ENCODE measurements around the gene UNKL.

Gene UNKL

DNA sequence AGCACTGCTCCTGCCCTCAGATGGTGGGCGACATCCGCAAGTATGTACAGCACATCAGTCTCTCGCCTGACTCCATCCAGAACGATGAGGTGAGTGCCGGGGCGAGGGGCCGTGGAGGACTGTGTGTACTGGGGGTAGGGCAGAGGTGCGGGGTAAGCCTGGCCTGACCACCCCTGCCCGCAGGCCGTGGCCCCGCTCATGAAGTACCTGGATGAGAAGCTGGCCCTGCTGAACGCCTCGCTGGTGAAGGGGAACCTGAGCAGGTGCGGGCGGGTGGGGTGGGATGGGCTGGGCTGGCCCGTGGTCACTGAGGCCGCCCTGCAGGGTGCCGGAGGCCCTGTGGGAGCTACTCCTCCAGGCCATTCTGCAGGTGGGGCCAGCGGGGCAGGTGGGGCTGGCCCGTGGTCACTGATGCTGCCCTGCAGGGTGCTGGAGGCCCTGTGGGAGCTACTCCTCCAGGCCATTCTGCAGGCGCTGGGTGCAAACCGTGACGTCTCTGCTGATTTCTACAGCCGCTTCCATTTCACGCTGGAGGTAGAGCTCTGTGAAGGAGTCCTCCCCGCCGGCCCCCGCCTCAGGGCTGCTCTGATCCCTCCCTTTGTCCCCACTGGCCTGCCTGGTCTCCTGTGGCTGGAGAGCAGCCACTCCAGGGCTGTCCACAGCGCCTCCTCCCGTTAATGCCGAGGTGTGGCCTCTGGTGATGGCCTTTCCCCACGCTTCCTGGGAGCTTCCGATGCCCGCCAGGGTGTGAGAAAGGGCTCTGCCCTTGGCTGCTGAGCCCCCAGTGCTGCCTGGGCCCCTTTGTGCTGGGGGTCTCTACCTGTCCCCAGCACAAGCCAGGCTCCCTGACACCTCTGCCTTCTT, 67.8 kb downstream of the UNKL start:
- DNase-seq (ENCODE audit: low read depth) = peak; percentile 16
- TF ChIP-seq MYC (IDR thresholded peaks at IDR 0.05; ENCODE audit: low read depth, low read length) (no peak), POLR2A (IDR thresholded peaks at IDR 0.05; ENCODE audit: extremely low read depth, insufficient read length) (no peak)
- TF ChIP-seq, protein P1, sequence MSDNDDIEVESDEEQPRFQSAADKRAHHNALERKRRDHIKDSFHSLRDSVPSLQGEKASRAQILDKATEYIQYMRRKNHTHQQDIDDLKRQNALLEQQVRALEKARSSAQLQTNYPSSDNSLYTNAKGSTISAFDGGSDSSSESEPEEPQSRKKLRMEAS (IDR thresholded peaks at IDR 0.05; ENCODE audit: low read depth, low read length) = no peak
- TF ChIP-seq, protein P2, sequence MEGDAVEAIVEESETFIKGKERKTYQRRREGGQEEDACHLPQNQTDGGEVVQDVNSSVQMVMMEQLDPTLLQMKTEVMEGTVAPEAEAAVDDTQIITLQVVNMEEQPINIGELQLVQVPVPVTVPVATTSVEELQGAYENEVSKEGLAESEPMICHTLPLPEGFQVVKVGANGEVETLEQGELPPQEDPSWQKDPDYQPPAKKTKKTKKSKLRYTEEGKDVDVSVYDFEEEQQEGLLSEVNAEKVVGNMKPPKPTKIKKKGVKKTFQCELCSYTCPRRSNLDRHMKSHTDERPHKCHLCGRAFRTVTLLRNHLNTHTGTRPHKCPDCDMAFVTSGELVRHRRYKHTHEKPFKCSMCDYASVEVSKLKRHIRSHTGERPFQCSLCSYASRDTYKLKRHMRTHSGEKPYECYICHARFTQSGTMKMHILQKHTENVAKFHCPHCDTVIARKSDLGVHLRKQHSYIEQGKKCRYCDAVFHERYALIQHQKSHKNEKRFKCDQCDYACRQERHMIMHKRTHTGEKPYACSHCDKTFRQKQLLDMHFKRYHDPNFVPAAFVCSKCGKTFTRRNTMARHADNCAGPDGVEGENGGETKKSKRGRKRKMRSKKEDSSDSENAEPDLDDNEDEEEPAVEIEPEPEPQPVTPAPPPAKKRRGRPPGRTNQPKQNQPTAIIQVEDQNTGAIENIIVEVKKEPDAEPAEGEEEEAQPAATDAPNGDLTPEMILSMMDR (IDR thresholded peaks at IDR 0.05; ENCODE audit: low read depth, low read length) = no peak
- no peak overlapping the region for H3K4me3 ChIP-seq (ENCODE audit: low read depth, low read length)

DNA sequence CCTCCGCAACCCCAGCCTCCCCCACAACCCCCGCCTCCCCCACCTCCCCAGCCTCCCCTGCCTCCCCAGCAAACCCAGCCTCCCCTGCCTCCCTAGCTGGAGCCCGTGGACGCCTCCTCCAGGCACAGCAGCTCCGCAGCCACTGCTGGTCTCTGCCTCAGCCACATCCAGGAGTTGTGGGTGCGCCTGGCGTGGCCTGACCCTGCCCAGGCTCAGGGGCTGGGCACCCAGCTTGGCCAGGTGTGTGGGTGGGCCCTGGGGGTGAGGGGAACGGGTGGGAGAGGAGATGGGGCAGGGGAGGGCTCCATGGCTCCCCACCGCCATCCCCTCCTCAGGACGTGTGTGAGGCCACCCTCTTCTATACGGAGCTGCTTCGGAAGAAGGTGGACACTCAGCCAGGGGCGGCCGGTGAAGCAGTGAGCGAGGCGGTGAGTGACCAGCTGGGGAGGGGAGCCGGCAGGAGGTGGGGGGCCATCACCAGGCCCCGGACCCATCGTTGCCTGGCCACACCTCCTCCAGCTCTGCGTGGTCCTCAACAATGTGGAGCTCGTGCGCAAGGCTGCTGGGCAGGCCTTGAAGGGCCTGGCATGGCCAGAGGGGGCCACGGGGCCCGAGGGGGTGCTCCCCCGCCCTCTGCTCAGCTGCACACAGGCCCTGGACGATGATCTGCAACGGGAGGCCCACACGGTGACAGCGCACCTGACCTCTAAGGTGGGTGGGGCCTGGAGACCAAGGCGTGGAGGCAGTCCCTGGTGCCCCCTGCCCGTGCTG, 68.7 kb downstream of the UNKL start:
- TF ChIP-seq, protein P2 (IDR thresholded peaks at IDR 0.05; ENCODE audit: low read depth, low read length) = no peak
- TF ChIP-seq, protein P1 (IDR thresholded peaks at IDR 0.05; ENCODE audit: low read depth, low read length) = no peak
- TF ChIP-seq MYC (IDR thresholded peaks at IDR 0.05; ENCODE audit: low read depth, low read length) (no peak), POLR2A (IDR thresholded peaks at IDR 0.05; ENCODE audit: extremely low read depth, insufficient read length) (no peak)
- DNase-seq (ENCODE audit: low read depth) = no peak
- no peak overlapping the region for H3K4me3 ChIP-seq (ENCODE audit: low read depth, low read length)

DNA sequence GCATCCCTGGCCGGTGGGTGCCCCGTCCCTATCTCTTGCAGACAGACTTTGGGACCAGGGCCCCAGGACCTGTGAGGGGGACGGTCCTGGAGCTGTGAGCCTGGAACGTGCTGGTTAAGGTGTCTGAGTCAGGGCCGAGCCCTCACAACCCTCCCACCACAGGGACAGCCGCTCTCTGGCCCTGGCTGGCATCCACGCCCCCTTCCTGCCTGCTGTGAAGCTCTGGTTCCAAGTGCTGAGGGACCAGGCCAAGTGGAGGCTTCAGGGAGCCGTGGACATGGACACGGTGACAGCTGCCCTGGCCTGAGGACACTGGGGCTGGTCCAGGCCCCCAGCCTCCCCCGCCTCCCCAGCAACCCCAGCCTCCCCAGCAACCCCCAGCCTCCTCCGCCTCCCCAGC, 69.4 kb downstream of the UNKL start:
- H3K4me3 ChIP-seq (ENCODE audit: low read depth, low read length) = no peak overlapping the region
- peak; percentile 31 for DNase-seq (ENCODE audit: low read depth)

DNA sequence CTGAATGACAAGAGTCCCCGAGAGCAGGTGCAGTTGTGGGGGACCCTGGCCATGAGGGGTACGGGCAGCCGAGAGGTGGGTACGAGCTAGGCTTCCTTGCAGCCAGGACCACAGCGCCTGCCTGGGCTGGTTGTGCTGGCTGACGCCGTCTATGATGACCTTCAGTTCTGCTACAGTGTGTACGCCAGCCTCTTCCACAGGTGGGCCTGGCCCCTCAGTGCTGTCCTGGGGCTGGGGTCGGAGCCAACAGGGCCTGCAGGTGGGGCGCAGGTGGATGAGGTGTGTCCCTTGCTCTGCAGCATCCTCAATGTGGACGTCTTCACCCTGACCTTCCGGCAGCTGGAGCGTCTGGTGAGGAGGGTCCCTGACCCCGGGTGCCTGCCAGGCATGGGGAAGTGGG, 70.0 kb downstream of the UNKL start:
- no peak overlapping the region for H3K4me3 ChIP-seq (ENCODE audit: low read depth, low read length)
- DNase-seq (ENCODE audit: low read depth) = no peak
- TF ChIP-seq POLR2A (IDR thresholded peaks at IDR 0.05; ENCODE audit: extremely low read depth, insufficient read length) = no peak
- no peak for TF ChIP-seq MYC (IDR thresholded peaks at IDR 0.05; ENCODE audit: low read depth, low read length)
- TF ChIP-seq, protein P1 (IDR thresholded peaks at IDR 0.05; ENCODE audit: low read depth, low read length) = no peak
- TF ChIP-seq, protein P2 (IDR thresholded peaks at IDR 0.05; ENCODE audit: low read depth, low read length) = no peak

More for the DNA sequence above, 69.4 kb downstream of the UNKL start:
- TF ChIP-seq MYC (IDR thresholded peaks at IDR 0.05; ENCODE audit: low read depth, low read length) (no peak), POLR2A (IDR thresholded peaks at IDR 0.05; ENCODE audit: extremely low read depth, insufficient read length) (no peak)
- TF ChIP-seq, protein P2 (IDR thresholded peaks at IDR 0.05; ENCODE audit: low read depth, low read length) = no peak
- TF ChIP-seq, protein P1 (IDR thresholded peaks at IDR 0.05; ENCODE audit: low read depth, low read length) = no peak

DNA sequence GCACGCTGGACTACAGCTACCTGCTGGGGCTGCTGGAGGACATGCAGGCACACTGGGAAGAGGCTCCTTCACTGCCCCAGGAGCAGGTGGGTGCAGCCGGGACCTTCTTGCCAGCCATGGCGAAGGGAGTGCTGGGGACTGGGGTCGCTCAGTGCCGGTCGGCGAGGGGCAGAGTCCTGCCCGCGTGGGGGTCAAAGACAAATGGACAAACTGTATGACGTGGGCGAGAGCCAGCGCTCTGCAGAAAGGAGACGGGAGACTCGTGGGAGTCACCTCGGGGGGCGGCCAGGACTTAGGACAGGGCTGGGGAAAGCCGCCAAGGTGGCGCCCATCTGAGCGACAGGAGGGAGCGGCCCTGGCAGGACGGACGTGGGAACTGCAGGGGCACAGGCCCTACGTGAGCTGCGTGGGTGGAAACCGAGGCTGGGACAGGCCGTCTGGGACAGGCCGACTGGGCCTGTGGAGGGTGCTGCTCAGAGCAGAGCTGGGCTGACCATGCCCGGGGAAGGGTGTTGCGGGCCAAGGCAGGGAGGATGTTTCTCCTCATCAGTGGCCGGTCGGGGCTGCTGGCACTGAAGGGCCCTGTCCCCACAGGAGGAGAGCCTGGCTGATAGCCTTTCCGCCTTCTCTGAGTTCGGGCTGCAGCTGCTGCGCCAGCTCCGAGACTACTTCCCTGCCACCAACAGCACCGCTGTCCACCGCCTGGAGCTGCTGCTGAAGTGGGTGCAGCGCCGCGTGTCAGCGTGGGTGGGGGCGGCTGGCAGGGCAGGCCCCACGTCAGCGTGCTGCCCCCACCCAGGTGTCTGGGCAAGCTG, 70.9 kb downstream of the UNKL start:
- TF ChIP-seq, protein P2 (IDR thresholded peaks at IDR 0.05; ENCODE audit: low read depth, low read length) = no peak
- TF ChIP-seq MYC (IDR thresholded peaks at IDR 0.05; ENCODE audit: low read depth, low read length) (no peak), POLR2A (IDR thresholded peaks at IDR 0.05; ENCODE audit: extremely low read depth, insufficient read length) (no peak)
- TF ChIP-seq, protein P1 (IDR thresholded peaks at IDR 0.05; ENCODE audit: low read depth, low read length) = no peak
- DNase-seq (ENCODE audit: low read depth) = peak; percentile 26
- no peak overlapping the region for H3K4me3 ChIP-seq (ENCODE audit: low read depth, low read length)

Measured in NB4 (cell line).